K562 (cell line): ENCODE results near the gene HLCS. TPM values are rescaled to one million over a fixed set of nuclear protein-coding genes. Genes with fewer than 3 reads are reported as not detected.

Experiments
- ATAC-seq: fragments of 200-7000 bp; cut with Tn5 transposase; 3 replicates; pipeline ENCODE4 v1.9.1; 2020; ENCODE audit warnings: moderate library complexity
- BruUV-seq: library from RNA; stranded (reverse); fragments of 400-500 nt; replicated peaks from 2 replicates; lab custom pipeline; 2021; lab: Mats Ljungman, UMichigan
- CTCF ChIA-PET: fragments of 300-600 bp; formaldehyde crosslinking; extraction: SDS; loops from one replicate; lab custom pipeline; 2021; ENCODE audit warnings: low intra/inter-chr PET ratio; lab: Yijun Ruan, JAX
- POLR2A ChIA-PET: fragments of 300-600, 350-650 bp; sonication (Branson Sonifier 250); formaldehyde crosslinking; extraction: SDS; loops from one replicate; lab custom pipeline; 2021; ENCODE audit warnings: antibody characterized with exemption, inconsistent platforms; lab: Yijun Ruan, JAX
- DNase-seq, 4 experiments: peaks; one replicate each; pipeline versions ENCODE4 v3.0.0 to v3.0.0-alpha.2; 2011 to 2018; ENCODE audit warnings: low spot score in 3 of 4, mixed read lengths in 3 of 4; ENCODE audit errors: extremely low read depth in 1 of 4
- FAIRE-seq: peaks from 2 replicates; lab custom pipeline; 2011; peaks lifted over from hg19 to GRCh38; lab: Jason Lieb, UNC
- H2AFZ ChIP-seq: 2 replicates; pipeline ENCODE4 v1.6.0; 2011; ENCODE audit warnings: low read depth, low read length, control low read depth, inconsistent platforms
- H3K27ac ChIP-seq: fragments of 200-600 bp; 3 replicates; pipeline ENCODE4 v1.8.0; 2011; ENCODE audit warnings: low read depth, mild to moderate bottlenecking, control low read depth, inconsistent platforms, low read length, moderate library complexity, mixed read lengths; ENCODE audit errors: extremely low read depth
- H3K27me3 ChIP-seq, 2 experiments: fragments of 300-600 bp in 1 of 2; 2 replicates in 1 of 2; 3 replicates in 1 of 2; pipeline versions ENCODE4 v1.6.0 to v1.8.0; 2011; ENCODE audit warnings: inconsistent platforms in 2 of 2, low read length in 2 of 2, mild to moderate bottlenecking in 1 of 2, mixed read lengths in 1 of 2, moderate library complexity in 1 of 2; ENCODE audit not compliant: control insufficient read depth in 2 of 2, insufficient read depth in 2 of 2
- H3K36me3 ChIP-seq: fragments of 300-600 bp; 3 replicates; pipeline ENCODE4 v1.8.0; 2011; ENCODE audit warnings: mild to moderate bottlenecking, low read length, inconsistent platforms; ENCODE audit not compliant: control insufficient read depth, insufficient read depth
- H3K4me1 ChIP-seq, 2 experiments: fragments of 200-600 bp in 1 of 2; replicated peaks in 1 of 2; 2 replicates in 1 of 2; 3 replicates in 1 of 2; pipeline versions ENCODE4 v1.5.1 to v1.8.0; 2011; ENCODE audit warnings: inconsistent platforms in 2 of 2, low read length in 2 of 2, mild to moderate bottlenecking in 1 of 2, mixed read lengths in 1 of 2, moderate library complexity in 1 of 2; ENCODE audit not compliant: control insufficient read depth in 2 of 2, insufficient read depth in 2 of 2
- H3K4me2 ChIP-seq: 2 replicates; pipeline ENCODE4 v1.6.1; 2011; ENCODE audit warnings: low read length, control low read depth, inconsistent platforms, mixed read lengths; ENCODE audit not compliant: insufficient read depth
- H3K4me3 ChIP-seq: fragments of 200-600 bp; sonication (generic), shearing (Covaris generic); 2 replicates; pipeline ENCODE4 v1.5.1; 2016; ENCODE audit warnings: control low read depth, inconsistent platforms
- H3K79me2 ChIP-seq: fragments of 200-600 bp; 3 replicates; pipeline ENCODE4 v1.8.0; 2011; ENCODE audit warnings: low read length, inconsistent platforms; ENCODE audit not compliant: control insufficient read depth, insufficient read depth
- H3K9ac ChIP-seq, 2 experiments: 2 replicates each; pipeline versions ENCODE4 v1.6.0 to v1.6.1; 2011; ENCODE audit warnings: low read depth in 2 of 2, low read length in 2 of 2, control low read depth in 1 of 2, inconsistent platforms in 1 of 2, mild to moderate bottlenecking in 1 of 2, mixed read lengths in 1 of 2; ENCODE audit not compliant: insufficient read depth in 1 of 2
- H3K9me1 ChIP-seq: one replicate; pipeline ENCODE4 v1.6.0; 2011; ENCODE audit warnings: inconsistent platforms, mild to moderate bottlenecking, low read length, moderate library complexity; ENCODE audit not compliant: control insufficient read depth, insufficient read depth
- H3K9me3 ChIP-seq: replicated peaks from 2 replicates; pipeline ENCODE4 v1.5.1; 2011; ENCODE audit warnings: low read depth, low read length, inconsistent platforms; ENCODE audit not compliant: control insufficient read depth, insufficient read depth
- H4K20me1 ChIP-seq: replicated peaks from 2 replicates; pipeline ENCODE4 v1.6.1; 2011; ENCODE audit warnings: low read length, inconsistent platforms, mixed read lengths; ENCODE audit not compliant: control insufficient read depth, insufficient read depth
- BDP1 ChIP-seq: IDR thresholded peaks from 3 replicates; pipeline ENCODE4 v1.6.1; 2011; ENCODE audit not compliant: insufficient read length, insufficient read depth
- C11orf30 ChIP-seq: fragments of 450-650 bp; IDR thresholded peaks from 2 replicates; pipeline ENCODE4 v1.6.1; 2016; ENCODE audit warnings: low read depth, mild to moderate bottlenecking
- MAFF ChIP-seq: IDR thresholded peaks from 2 replicates; pipeline ENCODE4 v1.6.1; 2012; ENCODE audit warnings: low read length, improper control_type of control experiment
- MAFG ChIP-seq: fragments of 450-650 bp; conservative IDR thresholded peaks from 2 replicates; pipeline ENCODE4 v1.6.1; 2016; ENCODE audit warnings: missing genetic modification characterization, missing compliant biosample characterization
- MAFK ChIP-seq: IDR thresholded peaks from 2 replicates; pipeline ENCODE4 v1.6.1; 2011; ENCODE audit warnings: low read length, improper control_type of control experiment
- POLR2AphosphoS2 ChIP-seq: IDR thresholded peaks from 2 replicates; pipeline ENCODE4 v1.6.1; 2012; ENCODE audit warnings: low read length, improper control_type of control experiment
- RCOR1 ChIP-seq, 2 experiments: IDR thresholded peaks; 2 replicates each; pipeline ENCODE4 v1.6.1; 2012; ENCODE audit warnings: low read depth in 2 of 2, low read length in 2 of 2, borderline replicate concordance in 1 of 2, improper control_type of control experiment in 1 of 2
- SMAD4 ChIP-seq: fragments of 250-450 bp; sonication (Bioruptor Pico); conservative IDR thresholded peaks from 2 replicates; pipeline ENCODE4 v1.8.0; 2021; ENCODE audit warnings: inconsistent platforms, mild to moderate bottlenecking, moderate library complexity
- TCF3 ChIP-seq: sonication (generic); formaldehyde crosslinking; IDR thresholded peaks from 2 replicates; pipeline ENCODE4 v1.4.0; 2020; ENCODE audit warnings: mild to moderate bottlenecking, missing genetic modification reagents
- THRB ChIP-seq: fragments of 450-650 bp; formaldehyde crosslinking; conservative IDR thresholded peaks from 2 replicates; pipeline ENCODE4 v1.4.0; 2022; ENCODE audit warnings: mild to moderate bottlenecking, missing genetic modification characterization
- ZNF316 ChIP-seq: fragments of 450-650 bp; IDR thresholded peaks from 2 replicates; pipeline ENCODE4 v1.6.1; 2016
- ZNF445 ChIP-seq: fragments of 250-450 bp; sonication (Bioruptor Pico); IDR thresholded peaks from 2 replicates; pipeline ENCODE4 v1.4.0; 2020; ENCODE audit warnings: low read depth, mild to moderate bottlenecking, moderate library complexity
- ZNF511 ChIP-seq: sonication (generic); formaldehyde crosslinking; IDR thresholded peaks from 2 replicates; pipeline ENCODE4 v1.8.0; 2022; ENCODE audit warnings: mild to moderate bottlenecking, missing genetic modification reagents
- WGBS: fragments of 100-300 bp; shearing (Covaris generic); methylation state at CpG from one replicate; pipeline ENCODE4 v1.1.6; 2016; ENCODE audit warnings: low coverage, mixed read lengths; ENCODE audit not compliant: insufficient coverage; ENCODE audit errors: missing lambda C conversion rate; 5-methylcytosine and 5-hydroxymethylcytosine counted together
- in situ Hi-C: fragments of 300-500 bp; cut with MboI; formaldehyde crosslinking; loops from 4 replicates; pipeline ENCODE4 v1.15.0; 2018; ENCODE audit warnings: inconsistent platforms, mixed read lengths
- intact Hi-C: fragments of 100-400 bp; cut with micrococcal nuclease; formaldehyde crosslinking; loops from 2 replicates; pipeline ENCODE4 v1.14.2; 2022
- polyA plus RNA-seq, 8 experiments: library from polyadenylated mRNA; depleted of rRNA in 4 of 8; stranded (reverse) in 5 of 8; unstranded in 3 of 8; fragments of >200 nt; fragmentation: Nextera tagmentation in 2 of 8; fragmentation: Illumina TruSeq in 1 of 8; extraction: Ambion mirVana in 2 of 8; extraction: Trizol in 1 of 8; gene quantifications; 2 replicates each; pipeline versions ENCODE4 v1.2.1 to v1.2.3, GENCODE V29; 2011 to 2014; ENCODE audit warnings: inconsistent platforms in 1 of 8, missing spikeins in 1 of 8
- total RNA-seq, 7 experiments: library from RNA; depleted of rRNA in 6 of 7; stranded (reverse); fragments of >200 nt in 6 of 7; fragmentation: Illumina TruSeq in 2 of 7; extraction: Trizol in 2 of 7; gene quantifications; 2 replicates each; pipeline versions ENCODE4 v1.2.1 to v1.2.3, GENCODE V29; 2011 to 2021; ENCODE audit warnings: low replicate concordance in 1 of 7
- TF ChIP-seq, protein P1 (sequence below), 2 experiments: fragments of 450-650 bp in 1 of 2; sonication (generic) in 1 of 2; formaldehyde crosslinking in 1 of 2; IDR thresholded peaks in 1 of 2; conservative IDR thresholded peaks in 1 of 2; 2 replicates each; pipeline versions ENCODE4 v1.6.1 to v1.8.1; 2016 to 2023; ENCODE audit warnings: mild to moderate bottlenecking in 2 of 2, moderate library complexity in 2 of 2, inconsistent platforms in 1 of 2, missing genetic modification reagents in 1 of 2
- TF ChIP-seq, protein P2 (sequence below): fragments of 250-450 bp; sonication (Bioruptor Pico); IDR thresholded peaks from 2 replicates; pipeline ENCODE4 v1.5.0; 2021
- TF ChIP-seq, protein P3 (sequence below): sonication (generic); formaldehyde crosslinking; IDR thresholded peaks from 2 replicates; pipeline ENCODE4 v1.8.1; 2022; ENCODE audit warnings: missing genetic modification reagents

HLCS gene
- total and polyA plus RNA-seq, 9 of the 15 experiments (the other 6 are each of a cell fraction or from before 2014, with no cell fraction given), result 3.0 to 21.5 (median 17.1) TPM

- no peaks in the 10 kb centered on the region for H3K9me1 ChIP-seq
- WGBS, result 64% methylated on average over 4 of the region's 4 CpGs
- no peak for TF ChIP-seq BDP1
- peak; percentile 80 for TF ChIP-seq C11orf30
- TF ChIP-seq ZNF316, result peak; percentile 87
- no peak for TF ChIP-seq THRB (CRISPR knock-in tag)
- TF ChIP-seq, protein P1, sequence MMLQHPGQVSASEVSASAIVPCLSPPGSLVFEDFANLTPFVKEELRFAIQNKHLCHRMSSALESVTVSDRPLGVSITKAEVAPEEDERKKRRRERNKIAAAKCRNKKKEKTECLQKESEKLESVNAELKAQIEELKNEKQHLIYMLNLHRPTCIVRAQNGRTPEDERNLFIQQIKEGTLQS (IDR thresholded peaks at IDR 0.05), result no peak
- TF ChIP-seq, protein P1 (CRISPR knock-in tag; conservative IDR thresholded peaks at IDR 0.05), result no peak
- TF ChIP-seq, protein P2, sequence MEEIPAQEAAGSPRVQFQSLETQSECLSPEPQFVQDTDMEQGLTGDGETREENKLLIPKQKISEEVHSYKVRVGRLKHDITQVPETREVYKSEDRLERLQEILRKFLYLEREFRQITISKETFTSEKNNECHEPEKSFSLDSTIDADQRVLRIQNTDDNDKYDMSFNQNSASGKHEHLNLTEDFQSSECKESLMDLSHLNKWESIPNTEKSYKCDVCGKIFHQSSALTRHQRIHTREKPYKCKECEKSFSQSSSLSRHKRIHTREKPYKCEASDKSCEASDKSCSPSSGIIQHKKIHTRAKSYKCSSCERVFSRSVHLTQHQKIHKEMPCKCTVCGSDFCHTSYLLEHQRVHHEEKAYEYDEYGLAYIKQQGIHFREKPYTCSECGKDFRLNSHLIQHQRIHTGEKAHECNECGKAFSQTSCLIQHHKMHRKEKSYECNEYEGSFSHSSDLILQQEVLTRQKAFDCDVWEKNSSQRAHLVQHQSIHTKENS (CRISPR knock-in tag), result no peak
- peak; percentile 79 for TF ChIP-seq MAFK
- no peak for TF ChIP-seq POLR2AphosphoS2
- no peak for TF ChIP-seq TCF3 (CRISPR knock-in tag)
- TF ChIP-seq, protein P3, sequence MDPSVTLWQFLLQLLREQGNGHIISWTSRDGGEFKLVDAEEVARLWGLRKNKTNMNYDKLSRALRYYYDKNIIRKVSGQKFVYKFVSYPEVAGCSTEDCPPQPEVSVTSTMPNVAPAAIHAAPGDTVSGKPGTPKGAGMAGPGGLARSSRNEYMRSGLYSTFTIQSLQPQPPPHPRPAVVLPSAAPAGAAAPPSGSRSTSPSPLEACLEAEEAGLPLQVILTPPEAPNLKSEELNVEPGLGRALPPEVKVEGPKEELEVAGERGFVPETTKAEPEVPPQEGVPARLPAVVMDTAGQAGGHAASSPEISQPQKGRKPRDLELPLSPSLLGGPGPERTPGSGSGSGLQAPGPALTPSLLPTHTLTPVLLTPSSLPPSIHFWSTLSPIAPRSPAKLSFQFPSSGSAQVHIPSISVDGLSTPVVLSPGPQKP (CRISPR knock-in tag), result no peak
- TF ChIP-seq MAFG (tag), result peak; percentile 78
- no peak for TF ChIP-seq ZNF445 (CRISPR knock-in tag)
- TF ChIP-seq MAFF, result peak; percentile 74
- no peak for TF ChIP-seq ZNF511 (CRISPR knock-in tag)
- TF ChIP-seq SMAD4 (CRISPR knock-in tag), result no peak
- TF ChIP-seq RCOR1 (IDR thresholded peaks at IDR 0.05; ENCODE audit: borderline replicate concordance in 1 of 2, low read depth in 2 of 2, low read length in 2 of 2), result no peak
- TF ChIP-seq, all 486 proteins: peak for 5
- ATAC-seq (no peak), DNase-seq (no peak), FAIRE-seq (no peak)
- no peak overlapping the region for H3K4me3 ChIP-seq
- no peak overlapping the region for H2AFZ ChIP-seq
- peaks cover 0 to 4% of the 10 kb centered on the region in 2 experiments; a peak in 1 of 5 replicates for H3K4me1 ChIP-seq
- no peak overlapping the region for H3K4me2 ChIP-seq
- H3K79me2 ChIP-seq, result no peaks in the 10 kb centered on the region
- in situ Hi-C loops, result no loop called here
- intact Hi-C loops, result no loop called here
- H3K36me3 ChIP-seq, result no peaks in the 10 kb centered on the region
- no peak overlapping the region for H3K9ac ChIP-seq
- 0 out of 2 replicates have a peak, but pooled peaks cover 6% of the 10 kb centered on the region for H4K20me1 ChIP-seq
- no peak overlapping the region for H3K27ac ChIP-seq
- no peaks in the 10 kb centered on the region for H3K9me3 ChIP-seq
- ChIA-PET POLR2A (no interaction called here), CTCF (no interaction called here)
- BruUV-seq, result no TSS peak
- no peaks in the 10 kb centered on the region for H3K27me3 ChIP-seq
Observed at GRCh38 chr21:36815284-36815683, 151.2 kb downstream of the HLCS start.
